Measurements from ENCODE around the gene UNC45B. TPM values are rescaled to one million over a fixed set of nuclear protein-coding genes. Genes with fewer than 3 reads are reported as not detected.

The UNC45B gene
- total RNA-seq, 1 experiment from 2014 or later = not detected

DNA sequence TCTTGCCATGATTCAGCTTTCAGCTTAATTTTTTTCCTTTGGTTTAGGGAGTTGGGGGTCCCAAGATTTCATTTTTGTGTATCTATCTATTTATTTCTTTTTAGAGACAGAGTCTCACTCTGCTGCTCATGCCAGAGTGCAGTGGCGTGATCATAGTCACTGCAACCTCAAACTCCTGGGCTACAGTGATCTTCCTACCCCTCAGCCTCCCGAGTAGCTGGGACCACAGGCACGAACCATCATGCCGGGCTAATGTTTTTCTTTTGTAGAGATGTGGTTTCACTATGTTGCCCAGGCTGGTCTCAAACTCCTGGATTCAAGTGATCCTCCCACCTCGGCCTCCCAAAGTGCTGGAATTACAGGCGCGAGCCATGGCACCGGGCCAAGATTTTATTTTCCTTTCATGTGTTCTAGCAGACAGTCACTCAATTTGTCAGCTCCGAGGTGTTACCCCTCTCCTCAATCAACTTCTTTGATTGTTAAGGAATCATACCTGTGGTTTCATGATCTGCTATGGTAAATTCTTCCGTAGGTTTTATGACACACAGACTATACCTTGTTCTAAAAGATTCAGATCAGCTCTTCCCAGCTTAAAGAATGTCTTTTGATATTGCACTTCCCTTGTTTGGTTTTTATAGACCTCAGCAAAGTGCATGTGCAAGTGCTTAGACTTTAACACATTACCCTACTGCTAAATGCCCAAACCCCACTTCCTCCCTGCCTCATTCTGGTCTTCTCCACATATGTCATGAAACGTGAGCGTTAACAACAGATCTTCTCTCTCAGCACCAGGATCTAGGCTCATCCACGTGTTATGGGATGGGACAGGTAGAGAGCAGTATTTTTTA, 13.0 kb downstream of the UNC45B start:
- Histone ChIP-seq H3K4me1 (ENCODE audit: low read length) (no peaks in the 10 kb centered on the region), H3K27ac (ENCODE audit: low read length) (no peak overlapping the region), H2AFZ (ENCODE audit: low read length) (no peak overlapping the region), H3K9ac (ENCODE audit: low read length) (no peak overlapping the region), H3K9me2 (replicated peaks; ENCODE audit: insufficient read depth, low read length) (no peaks in the 10 kb centered on the region), H3K36me3 (ENCODE audit: insufficient read depth, low read length) (no peaks in the 10 kb centered on the region), H3K79me2 (ENCODE audit: low read length) (no peaks in the 10 kb centered on the region), H3K4me3 (ENCODE audit: low read length) (no peak overlapping the region), H4K20me1 (ENCODE audit: insufficient read depth, low read depth, low read length) (no peaks in the 10 kb centered on the region), H3K4me2 (ENCODE audit: low read depth, low read length, poor library complexity, severe bottlenecking) (no peak overlapping the region), H3K27me3 (ENCODE audit: low read length) (no peaks in the 10 kb centered on the region), H3K9me3 (ENCODE audit: low read length) (no peaks in the 10 kb centered on the region)
- DNase-seq = no peak

DNA sequence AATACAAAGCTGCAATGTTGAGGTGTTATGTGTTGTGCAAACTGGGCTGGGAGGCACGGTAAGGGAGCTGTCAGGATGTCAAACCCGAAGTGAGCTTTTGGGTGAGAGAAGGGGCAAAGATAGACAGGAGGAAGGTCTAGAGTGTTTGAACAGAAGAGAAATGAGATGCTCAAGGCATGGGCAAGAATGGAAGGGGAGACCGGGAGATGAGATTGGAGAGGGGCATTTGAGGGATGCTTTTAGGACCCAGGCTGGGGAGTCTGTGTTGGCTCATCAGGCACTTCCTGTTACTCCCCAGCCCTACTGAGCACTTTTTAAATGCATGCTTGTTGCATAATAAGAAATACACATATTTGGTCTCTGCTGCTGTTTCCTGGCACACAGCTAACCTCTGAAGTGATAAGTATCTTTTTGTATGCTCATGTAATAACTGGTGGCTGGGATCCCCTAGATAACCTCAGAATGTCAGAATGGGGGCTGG, 13.7 kb downstream of the UNC45B start:
- Histone ChIP-seq H3K9me2 (replicated peaks; ENCODE audit: insufficient read depth, low read length) (no peaks in the 10 kb centered on the region), H3K4me3 (ENCODE audit: low read length) (no peak overlapping the region), H4K20me1 (ENCODE audit: insufficient read depth, low read depth, low read length) (no peaks in the 10 kb centered on the region), H3K9ac (ENCODE audit: low read length) (no peak overlapping the region), H2AFZ (ENCODE audit: low read length) (no peak overlapping the region), H3K79me2 (ENCODE audit: low read length) (no peaks in the 10 kb centered on the region), H3K9me3 (ENCODE audit: low read length) (no peaks in the 10 kb centered on the region), H3K4me2 (ENCODE audit: low read depth, low read length, poor library complexity, severe bottlenecking) (no peak overlapping the region), H3K36me3 (ENCODE audit: insufficient read depth, low read length) (no peaks in the 10 kb centered on the region), H3K27me3 (ENCODE audit: low read length) (no peaks in the 10 kb centered on the region), H3K4me1 (ENCODE audit: low read length) (no peaks in the 10 kb centered on the region), H3K27ac (ENCODE audit: low read length) (no peak overlapping the region)
- no peak for DNase-seq

DNA sequence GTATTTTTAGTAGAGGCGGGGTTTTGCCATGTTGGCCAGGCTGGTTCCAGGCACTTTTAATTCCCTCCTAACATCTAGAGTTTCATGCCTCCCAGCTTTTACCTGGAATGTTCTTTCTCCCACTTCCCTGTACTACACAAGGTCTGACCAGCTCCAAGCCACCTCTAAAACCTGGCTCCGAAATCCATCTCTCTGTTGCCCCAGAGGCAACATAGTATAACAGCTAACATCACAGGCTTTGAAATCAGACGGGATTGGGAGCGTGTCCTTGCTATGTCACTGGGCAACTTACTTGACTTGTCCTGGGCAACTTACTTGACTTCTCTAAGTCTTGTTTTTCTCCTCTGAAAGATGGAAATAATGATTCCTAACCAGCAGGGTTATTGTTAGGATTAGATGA, 15.1 kb downstream of the UNC45B start:
- Histone ChIP-seq H3K27me3 (ENCODE audit: low read length) (no peaks in the 10 kb centered on the region), H3K4me3 (ENCODE audit: low read length) (no peak overlapping the region), H3K4me1 (ENCODE audit: low read length) (no peaks in the 10 kb centered on the region), H3K36me3 (ENCODE audit: insufficient read depth, low read length) (no peaks in the 10 kb centered on the region), H3K9ac (ENCODE audit: low read length) (no peak overlapping the region), H3K9me2 (replicated peaks; ENCODE audit: insufficient read depth, low read length) (no peaks in the 10 kb centered on the region), H3K4me2 (ENCODE audit: low read depth, low read length, poor library complexity, severe bottlenecking) (no peak overlapping the region), H3K27ac (ENCODE audit: low read length) (no peak overlapping the region), H3K9me3 (ENCODE audit: low read length) (no peaks in the 10 kb centered on the region), H2AFZ (ENCODE audit: low read length) (no peak overlapping the region), H3K79me2 (ENCODE audit: low read length) (no peaks in the 10 kb centered on the region), H4K20me1 (ENCODE audit: insufficient read depth, low read depth, low read length) (no peaks in the 10 kb centered on the region)
- no peak for DNase-seq

DNA sequence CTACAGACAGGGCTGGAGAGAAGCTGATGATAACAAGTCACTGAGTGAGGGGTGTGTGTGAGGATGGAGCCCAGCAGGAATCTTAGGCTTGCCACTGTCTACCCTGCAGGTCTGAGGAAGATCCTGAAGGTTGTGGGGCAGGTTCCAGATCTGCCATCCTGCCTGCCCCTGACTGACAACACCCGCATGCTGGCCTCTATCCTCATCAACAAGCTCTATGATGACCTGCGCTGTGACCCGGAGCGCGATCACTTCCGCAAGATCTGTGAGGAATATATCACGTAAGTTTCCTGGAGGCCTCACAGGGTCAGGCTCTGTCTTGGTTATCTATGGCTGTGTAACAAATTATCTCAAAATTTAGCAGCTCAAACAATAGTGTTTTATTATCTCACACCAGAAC, 16.3 kb downstream of the UNC45B start:
- Histone ChIP-seq H3K9me2 (replicated peaks; ENCODE audit: insufficient read depth, low read length) (no peaks in the 10 kb centered on the region), H3K27me3 (ENCODE audit: low read length) (no peaks in the 10 kb centered on the region), H3K9ac (ENCODE audit: low read length) (no peak overlapping the region), H3K4me1 (ENCODE audit: low read length) (no peaks in the 10 kb centered on the region), H3K27ac (ENCODE audit: low read length) (no peak overlapping the region), H2AFZ (ENCODE audit: low read length) (no peak overlapping the region), H3K4me3 (ENCODE audit: low read length) (no peak overlapping the region), H3K9me3 (ENCODE audit: low read length) (no peaks in the 10 kb centered on the region), H3K79me2 (ENCODE audit: low read length) (no peaks in the 10 kb centered on the region), H4K20me1 (ENCODE audit: insufficient read depth, low read depth, low read length) (no peaks in the 10 kb centered on the region), H3K4me2 (ENCODE audit: low read depth, low read length, poor library complexity, severe bottlenecking) (no peak overlapping the region), H3K36me3 (ENCODE audit: insufficient read depth, low read length) (no peaks in the 10 kb centered on the region)
- no peak for DNase-seq

DNA sequence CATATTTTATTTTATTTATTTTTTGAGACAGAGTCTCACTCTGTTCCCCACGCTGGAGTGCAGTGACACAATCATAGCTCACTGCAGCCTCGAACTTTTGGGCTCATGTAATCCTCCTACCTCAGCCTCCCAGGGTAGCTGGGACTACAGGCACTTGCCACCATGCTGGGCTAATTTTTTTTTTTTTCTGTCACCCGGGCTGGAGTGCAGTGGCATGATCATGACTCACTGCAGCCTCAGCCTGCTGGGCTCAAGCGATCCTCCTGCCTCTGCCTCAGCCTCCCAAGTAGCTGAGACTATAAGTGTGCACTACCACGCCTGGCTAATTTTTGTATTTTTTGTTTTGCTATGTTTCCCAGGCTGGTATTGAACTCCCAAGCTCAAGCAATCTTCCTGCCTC, 17.1 kb downstream of the UNC45B start:
- Histone ChIP-seq H3K4me3 (ENCODE audit: low read length) (no peak overlapping the region), H3K9me2 (replicated peaks; ENCODE audit: insufficient read depth, low read length) (no peaks in the 10 kb centered on the region), H3K9me3 (ENCODE audit: low read length) (no peaks in the 10 kb centered on the region), H3K9ac (ENCODE audit: low read length) (no peak overlapping the region), H3K27me3 (ENCODE audit: low read length) (no peaks in the 10 kb centered on the region), H4K20me1 (ENCODE audit: insufficient read depth, low read depth, low read length) (no peaks in the 10 kb centered on the region), H3K79me2 (ENCODE audit: low read length) (no peaks in the 10 kb centered on the region), H3K4me1 (ENCODE audit: low read length) (no peaks in the 10 kb centered on the region), H3K36me3 (ENCODE audit: insufficient read depth, low read length) (no peaks in the 10 kb centered on the region), H2AFZ (ENCODE audit: low read length) (no peak overlapping the region), H3K27ac (ENCODE audit: low read length) (no peak overlapping the region), H3K4me2 (ENCODE audit: low read depth, low read length, poor library complexity, severe bottlenecking) (no peak overlapping the region)
- DNase-seq = no peak

GRCh38 chr17:35166526-35166925, 18.9 kb downstream of the UNC45B start:
- DNase-seq = no peak
- no peak overlapping the region for H2AFZ ChIP-seq (ENCODE audit: low read length)
- H3K27ac ChIP-seq (ENCODE audit: low read length) = no peak overlapping the region
- H3K27me3 ChIP-seq (ENCODE audit: low read length) = no peaks in the 10 kb centered on the region
- no peak overlapping the region for H3K9ac ChIP-seq (ENCODE audit: low read length)
- H4K20me1 ChIP-seq (ENCODE audit: insufficient read depth, low read depth, low read length) = no peaks in the 10 kb centered on the region
- no peak overlapping the region for H3K4me3 ChIP-seq (ENCODE audit: low read length)
- no peaks in the 10 kb centered on the region for H3K9me2 ChIP-seq (replicated peaks; ENCODE audit: insufficient read depth, low read length)
- no peaks in the 10 kb centered on the region for H3K4me1 ChIP-seq (ENCODE audit: low read length)
- no peaks in the 10 kb centered on the region for H3K79me2 ChIP-seq (ENCODE audit: low read length)
- no peak overlapping the region for H3K4me2 ChIP-seq (ENCODE audit: low read depth, low read length, poor library complexity, severe bottlenecking)
- no peaks in the 10 kb centered on the region for H3K9me3 ChIP-seq (ENCODE audit: low read length)
- H3K36me3 ChIP-seq (ENCODE audit: insufficient read depth, low read length) = no peaks in the 10 kb centered on the region

DNA sequence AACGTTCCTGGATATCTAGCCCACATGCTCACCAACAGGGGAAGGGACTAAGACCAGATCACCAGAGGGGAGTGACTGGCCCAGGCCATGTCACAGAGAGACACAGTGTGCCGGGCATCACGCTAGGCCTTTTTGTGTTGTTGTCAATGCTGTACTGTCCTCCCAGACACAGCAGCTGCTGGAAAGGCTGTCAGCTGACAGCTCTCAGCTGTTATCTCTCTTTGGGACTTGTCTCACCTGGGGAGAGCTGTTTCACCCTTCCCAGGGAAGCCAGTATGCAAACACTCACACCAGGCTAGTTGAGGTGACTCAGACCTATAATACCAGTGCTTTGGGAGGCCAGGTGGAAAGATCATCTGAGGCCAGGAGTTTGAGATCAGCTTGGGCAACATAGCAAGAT, 19.4 kb downstream of the UNC45B start:
- no peak overlapping the region for H3K4me3 ChIP-seq (ENCODE audit: low read length)
- no peaks in the 10 kb centered on the region for H3K27me3 ChIP-seq (ENCODE audit: low read length)
- H3K27ac ChIP-seq (ENCODE audit: low read length) = no peak overlapping the region
- no peak overlapping the region for H2AFZ ChIP-seq (ENCODE audit: low read length)
- no peaks in the 10 kb centered on the region for H3K79me2 ChIP-seq (ENCODE audit: low read length)
- no peak overlapping the region for H3K4me2 ChIP-seq (ENCODE audit: low read depth, low read length, poor library complexity, severe bottlenecking)
- H3K9me2 ChIP-seq (replicated peaks; ENCODE audit: insufficient read depth, low read length) = no peaks in the 10 kb centered on the region
- no peaks in the 10 kb centered on the region for H3K4me1 ChIP-seq (ENCODE audit: low read length)
- no peak overlapping the region for H3K9ac ChIP-seq (ENCODE audit: low read length)
- H4K20me1 ChIP-seq (ENCODE audit: insufficient read depth, low read depth, low read length) = no peaks in the 10 kb centered on the region
- no peaks in the 10 kb centered on the region for H3K9me3 ChIP-seq (ENCODE audit: low read length)
- no peaks in the 10 kb centered on the region for H3K36me3 ChIP-seq (ENCODE audit: insufficient read depth, low read length)
- no peak for DNase-seq

GRCh38 chr17:35167666-35168065, 20.0 kb downstream of the UNC45B start:
- H3K27me3 ChIP-seq (ENCODE audit: low read length) = no peaks in the 10 kb centered on the region

More at GRCh38 chr17:35167666-35168065, 20.0 kb downstream of the UNC45B start:
- Histone ChIP-seq H3K4me3 (ENCODE audit: low read length) (no peak overlapping the region), H3K4me1 (ENCODE audit: low read length) (no peaks in the 10 kb centered on the region), H3K9me2 (replicated peaks; ENCODE audit: insufficient read depth, low read length) (no peaks in the 10 kb centered on the region), H3K9me3 (ENCODE audit: low read length) (no peaks in the 10 kb centered on the region), H4K20me1 (ENCODE audit: insufficient read depth, low read depth, low read length) (no peaks in the 10 kb centered on the region), H3K79me2 (ENCODE audit: low read length) (no peaks in the 10 kb centered on the region), H3K4me2 (ENCODE audit: low read depth, low read length, poor library complexity, severe bottlenecking) (no peak overlapping the region), H3K9ac (ENCODE audit: low read length) (no peak overlapping the region), H2AFZ (ENCODE audit: low read length) (no peak overlapping the region), H3K36me3 (ENCODE audit: insufficient read depth, low read length) (no peaks in the 10 kb centered on the region), H3K27ac (ENCODE audit: low read length) (no peak overlapping the region)
- no peak for DNase-seq
